HFFc6 (cell line): Measurements from ENCODE around the gene CCDC136. TPM values are rescaled to one million over a fixed set of nuclear protein-coding genes. Genes with fewer than 3 reads are reported as not detected.
A peak's percentile ranks its signal among the peaks of the same experiment; 100 is the strongest.

Experiments used
- DNase-seq: peaks from one replicate; pipeline ENCODE4 v3.0.0-alpha.2; 2018
- H3K27ac Mint-ChIP-seq: 2 replicates; pipeline ENCODE4 v1.8.0; 2020; ENCODE audit warnings: mild to moderate bottlenecking, mixed read lengths
- H3K27me3 Mint-ChIP-seq: 2 replicates; pipeline ENCODE4 v1.8.0; 2021; ENCODE audit warnings: mild to moderate bottlenecking, moderate library complexity, mixed read lengths; ENCODE audit not compliant: insufficient read depth
- H3K36me3 Mint-ChIP-seq: 2 replicates; pipeline ENCODE4 v1.8.0; 2021; ENCODE audit warnings: low read depth, mixed read lengths
- H3K4me1 Mint-ChIP-seq: 2 replicates; pipeline ENCODE4 v1.8.0; 2020; ENCODE audit warnings: low read depth, mixed read lengths
- H3K4me3 Mint-ChIP-seq: 2 replicates; pipeline ENCODE4 v1.8.0; 2020; ENCODE audit warnings: mild to moderate bottlenecking, moderate library complexity, mixed read lengths
- H3K9me3 Mint-ChIP-seq: 2 replicates; pipeline ENCODE4 v1.8.0; 2020; ENCODE audit warnings: mild to moderate bottlenecking, mixed read lengths
- CTCF ChIP-seq: fragments of 200-600 bp; sonication (generic); IDR thresholded peaks from 2 replicates; pipeline ENCODE4 v1.5.0; 2021; ENCODE audit warnings: antibody characterized with exemption, mild to moderate bottlenecking
- total RNA-seq, 6 experiments: library from RNA; stranded (reverse); fragmentation: NEBNext Ultra II Directional; extraction: Animal tissue kit (Norgen Biotek cat#: 25700); gene quantifications; 2 replicates in 1 of 6; 3 replicates in 5 of 6; pipeline ENCODE4 v1.2.3, GENCODE V29; 2021

Gene CCDC136
- total RNA-seq, 6 experiments from 2014 or later, result 7.4 to 16.5 (median 13.7) TPM

GRCh38 chr7:128860158-128861073, 68.6 kb downstream of the CCDC136 start:
- peaks cover 47% of the 10 kb centered on the region for H3K4me1 Mint-ChIP-seq

GRCh38 chr7:128861957-128862570, 70.3 kb downstream of the CCDC136 start:
- H3K9me3 Mint-ChIP-seq, result peaks cover 6% of the 10 kb centered on the region; the same call in 1 of the 2 replicates
- peak overlapping the region; percentile 92 for H3K27ac Mint-ChIP-seq
- H3K36me3 Mint-ChIP-seq, result peaks cover 31% of the 10 kb centered on the region
- peaks cover 50% of the 10 kb centered on the region for H3K27me3 Mint-ChIP-seq
- TF ChIP-seq CTCF, result no peak
- no peak for DNase-seq
- peak overlapping the region; percentile 97 for H3K4me3 Mint-ChIP-seq
- peaks cover 52% of the 10 kb centered on the region for H3K4me1 Mint-ChIP-seq

More at GRCh38 chr7:128860158-128861073, 68.6 kb downstream of the CCDC136 start:
- H3K27me3 Mint-ChIP-seq, result peaks cover 41% of the 10 kb centered on the region
- peaks cover 6% of the 10 kb centered on the region; the same call in 1 of the 2 replicates for H3K9me3 Mint-ChIP-seq
- peak overlapping the region; percentile 7; the same call in 1 of the 2 replicates for H3K4me3 Mint-ChIP-seq
- H3K27ac Mint-ChIP-seq, result peak overlapping the region; percentile 63
- H3K36me3 Mint-ChIP-seq, result peaks cover 32% of the 10 kb centered on the region
- TF ChIP-seq CTCF, result peak; percentile 42; the same call in 1 of the 2 replicates
- DNase-seq, result peak; percentile 64

- Mint-ChIP-seq H3K9me3 (peaks cover 6% of the 10 kb centered on the region; the same call in 1 of the 2 replicates), H3K4me3 (peak within 1 kb of the TSS; percentile 97), H3K27ac (peak within 1 kb of the TSS; percentile 92), H3K4me1 (peaks cover 52% of the 10 kb centered on the region), H3K27me3 (peaks cover 50% of the 10 kb centered on the region), H3K36me3 (peaks cover 31% of the 10 kb centered on the region)
- DNase-seq, result peak; percentile 96
- TF ChIP-seq CTCF, result no peak
These were observed 71.0 kb downstream of the CCDC136 start, which contains the start of gene ATP6V1F for GRCh38 chr7:128862571-128863432. ATP6V1F (plus strand) TSS chr7:128862856; CDS start chr7:128862905, 49 bp downstream.

GRCh38 chr7:128863433-128863989, 71.7 kb downstream of the CCDC136 start:
- H3K4me1 Mint-ChIP-seq, result peaks cover 52% of the 10 kb centered on the region
- peak; percentile 67 for DNase-seq
- H3K9me3 Mint-ChIP-seq, result peaks cover 6% of the 10 kb centered on the region; the same call in 1 of the 2 replicates
- H3K36me3 Mint-ChIP-seq, result peaks cover 31% of the 10 kb centered on the region
- peak overlapping the region; percentile 97 for H3K4me3 Mint-ChIP-seq
- peak overlapping the region; percentile 92 for H3K27ac Mint-ChIP-seq
- peak; percentile 79 for TF ChIP-seq CTCF
- H3K27me3 Mint-ChIP-seq, result peaks cover 54% of the 10 kb centered on the region
